ENCODE data around the gene CUBN. TPM values are rescaled to one million over a fixed set of nuclear protein-coding genes. Genes with fewer than 3 reads are reported as not detected.

Gene CUBN
- total and polyA plus RNA-seq, 7 donors, result 0.25 to 2.4 (median 1.1) TPM; not detected in 2

DNA sequence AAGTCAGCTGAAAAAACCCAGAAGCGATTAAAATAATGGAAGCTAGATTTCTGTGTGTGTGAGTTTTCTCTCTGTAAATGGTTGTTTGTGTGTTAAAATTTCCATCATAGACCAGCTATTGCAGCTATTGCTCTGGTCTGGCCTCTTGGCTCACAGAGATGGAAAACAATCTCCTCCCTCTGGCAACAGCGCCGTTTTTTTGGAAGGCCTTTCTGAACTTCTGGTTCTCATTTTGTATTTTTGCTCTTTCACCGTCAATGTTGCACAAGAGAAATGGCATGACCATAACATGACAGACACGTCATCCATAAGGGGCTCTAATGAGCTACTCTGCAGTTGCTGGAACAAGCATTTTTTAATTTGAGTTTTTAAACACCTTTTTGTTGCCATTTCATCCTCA is 91.0 kb downstream of the CUBN start:
- TF ChIP-seq POLR2AphosphoS5 (IDR thresholded peaks at IDR 0.05) (peak; percentile 46 to 69 (median 47)), EP300 (IDR thresholded peaks at IDR 0.05) (peak in 1 of 4 donors; percentile 26), CTCF (IDR thresholded peaks at IDR 0.05) (no peak), POLR2A (IDR thresholded peaks at IDR 0.05) (no peak)
- H3K27ac ChIP-seq, result peak overlapping the region; percentile 39 to 68 (median 64)
- no peak overlapping the region for H3K4me3 ChIP-seq
- intact Hi-C loops (cut with DNase I), result no loop called here
- 84 to 88% methylated on average over 5 of the region's 5 CpGs for WGBS, 2 donors
- no peaks in the 10 kb centered on the region for H3K4me1 ChIP-seq
- H3K36me3 ChIP-seq, result no peaks in the 10 kb centered on the region
- peak; percentile 92 for DNase-seq
- no peaks in the 10 kb centered on the region for H3K27me3 ChIP-seq
- H3K9me3 ChIP-seq, result no peaks in the 10 kb centered on the region

GRCh38 chr10:17037910-17038309 is 91.7 kb downstream of the CUBN start:
- no peaks in the 10 kb centered on the region for H3K36me3 ChIP-seq
- H3K4me3 ChIP-seq, result no peak overlapping the region
- TF ChIP-seq POLR2A (IDR thresholded peaks at IDR 0.05) (no peak), CTCF (IDR thresholded peaks at IDR 0.05) (no peak), POLR2AphosphoS5 (IDR thresholded peaks at IDR 0.05) (no peak), EP300 (IDR thresholded peaks at IDR 0.05) (no peak)
- 84 to 95% methylated on average over 6 of the region's 6 CpGs for WGBS, 2 donors
- no peak for DNase-seq
- intact Hi-C loops (cut with DNase I), result no loop called here
- peak overlapping the region; percentile 39 to 68 (median 58) for H3K27ac ChIP-seq
- no peaks in the 10 kb centered on the region for H3K27me3 ChIP-seq
- H3K9me3 ChIP-seq, result no peaks in the 10 kb centered on the region
- no peaks in the 10 kb centered on the region for H3K4me1 ChIP-seq

GRCh38 chr10:17035446-17035845 is 94.2 kb downstream of the CUBN start:
- no peak for DNase-seq
- Histone ChIP-seq H3K4me1 (no peaks in the 10 kb centered on the region), H3K9me3 (no peaks in the 10 kb centered on the region), H3K4me3 (no peak overlapping the region), H3K36me3 (no peaks in the 10 kb centered on the region), H3K27ac (no peak overlapping the region), H3K27me3 (no peaks in the 10 kb centered on the region)
- intact Hi-C loops (cut with DNase I), result no loop called here
- 29 to 64% methylated on average over 1 of the region's 1 CpG for WGBS, 2 donors
- TF ChIP-seq POLR2AphosphoS5 (IDR thresholded peaks at IDR 0.05) (no peak), EP300 (IDR thresholded peaks at IDR 0.05) (no peak), CTCF (IDR thresholded peaks at IDR 0.05) (no peak), POLR2A (IDR thresholded peaks at IDR 0.05) (no peak)

DNA sequence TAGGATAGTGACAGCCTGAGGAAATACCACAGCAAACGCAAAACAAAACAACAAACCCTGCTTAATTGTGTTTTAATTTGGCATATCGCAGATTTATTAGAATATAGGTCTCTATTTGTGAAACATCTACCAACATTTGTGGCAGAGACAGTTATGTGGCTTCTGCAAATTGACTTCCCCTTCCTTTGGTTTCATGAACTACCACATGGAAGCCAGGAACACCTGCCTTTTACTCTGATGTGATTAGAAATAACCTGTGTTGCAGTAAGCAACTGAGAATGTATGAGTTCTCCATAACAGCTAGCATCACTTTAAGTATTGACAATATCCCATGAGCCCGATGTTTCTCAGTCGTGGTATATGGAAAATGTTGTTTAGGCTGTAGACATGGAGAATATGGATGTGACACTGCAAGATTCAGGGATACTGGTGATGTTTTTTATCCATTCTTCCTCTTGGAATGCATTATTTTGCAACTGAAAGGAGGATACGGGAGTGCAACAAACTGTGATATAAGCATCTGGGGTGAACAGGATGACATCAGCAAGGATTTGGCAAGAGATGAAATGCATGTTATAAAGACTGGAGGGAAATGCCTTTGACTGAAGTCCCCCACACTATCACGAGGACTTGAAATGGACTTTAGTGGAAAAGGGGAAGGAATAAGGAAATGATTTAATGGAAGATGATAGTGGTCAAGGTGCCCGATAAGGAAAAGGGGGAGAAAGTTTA is 95.9 kb downstream of the CUBN start:
- H3K9me3 ChIP-seq, result no peaks in the 10 kb centered on the region
- peaks cover 0 to 5% (median 0%) of the 10 kb centered on the region in 4 donors for H3K4me1 ChIP-seq
- intact Hi-C loops (cut with DNase I), result no loop called here
- no peaks in the 10 kb centered on the region for H3K27me3 ChIP-seq
- no peak for DNase-seq
- H3K27ac ChIP-seq, result no peak overlapping the region
- WGBS, 2 donors, result 77 to 85% methylated on average over 7 of the region's 7 CpGs
- no peak for TF ChIP-seq CTCF (IDR thresholded peaks at IDR 0.05)
- no peaks in the 10 kb centered on the region for H3K36me3 ChIP-seq
- H3K4me3 ChIP-seq, result no peak overlapping the region
